IgD-negative memory B cell (primary cell): ENCODE measurements around the gene MYOCD. TPM values are rescaled to one million over a fixed set of nuclear protein-coding genes. Genes with fewer than 3 reads are reported as not detected.
A peak's percentile ranks its signal among the peaks of the same experiment; 100 is the strongest.

Experiments used
- H3K27ac Mint-ChIP-seq, 3 donors: one replicate each; pipeline ENCODE4 v1.8.0; 2020 to 2022; ENCODE audit warnings: mild to moderate bottlenecking in 3 of 3, mixed read lengths in 3 of 3, moderate library complexity in 1 of 3
- H3K27me3 Mint-ChIP-seq: one replicate; pipeline ENCODE4 v1.8.0; 2021; ENCODE audit warnings: mixed read lengths
- H3K36me3 Mint-ChIP-seq: one replicate; pipeline ENCODE4 v1.8.0; 2020; ENCODE audit warnings: mild to moderate bottlenecking, mixed read lengths
- H3K4me1 Mint-ChIP-seq, 3 donors: one replicate each; pipeline ENCODE4 v1.8.0; 2020 to 2022; ENCODE audit warnings: mixed read lengths in 3 of 3, mild to moderate bottlenecking in 1 of 3
- H3K4me3 Mint-ChIP-seq, 4 donors: one replicate each; pipeline ENCODE4 v1.8.0; 2020 to 2022; ENCODE audit warnings: mild to moderate bottlenecking in 4 of 4, mixed read lengths in 4 of 4, moderate library complexity in 3 of 4
- H3K9me3 Mint-ChIP-seq, 3 donors: one replicate each; pipeline ENCODE4 v1.8.0; 2020 to 2021; ENCODE audit warnings: mixed read lengths in 3 of 3, mild to moderate bottlenecking in 1 of 3
- polyA plus RNA-seq: library from polyadenylated mRNA; unstranded; fragments of 300-500 nt; fragmentation: Illumina TruSeq; gene quantifications from one replicate; pipeline ENCODE4 v1.2.3, GENCODE V29; 2021

MYOCD gene
- polyA plus RNA-seq, 1 donor from 2014 or later = not detected

DNA sequence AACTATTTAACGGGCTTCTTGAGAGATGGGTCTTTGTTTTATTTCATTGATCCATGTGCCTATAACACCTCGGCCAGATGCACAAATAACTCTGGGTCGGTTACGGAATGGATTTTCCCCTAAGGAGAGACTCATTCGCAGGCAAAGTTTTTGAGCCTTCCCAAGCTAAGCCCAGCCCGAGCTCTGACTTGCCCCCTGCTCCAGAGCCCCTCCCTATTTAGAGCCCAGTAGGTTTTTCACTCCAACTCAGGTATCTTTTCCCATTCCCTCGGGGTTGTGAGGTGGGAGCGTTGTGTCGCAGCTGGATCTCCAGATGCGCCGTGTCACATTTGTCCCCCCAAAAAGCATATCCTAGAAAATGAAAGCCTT, 812 bp upstream of the MYOCD start:
- no peaks in the 10 kb centered on the region for H3K36me3 Mint-ChIP-seq
- H3K27me3 Mint-ChIP-seq = peaks cover 38% of the 10 kb centered on the region
- no peaks in the 10 kb centered on the region for H3K9me3 Mint-ChIP-seq
- H3K27ac Mint-ChIP-seq = no peak overlapping the region
- H3K4me3 Mint-ChIP-seq = peak overlapping the region in 2 of 4 donors; percentile 15 to 23
- H3K4me1 Mint-ChIP-seq = peaks cover 0 to 8% (median 5%) of the 10 kb centered on the region in 3 donors

DNA sequence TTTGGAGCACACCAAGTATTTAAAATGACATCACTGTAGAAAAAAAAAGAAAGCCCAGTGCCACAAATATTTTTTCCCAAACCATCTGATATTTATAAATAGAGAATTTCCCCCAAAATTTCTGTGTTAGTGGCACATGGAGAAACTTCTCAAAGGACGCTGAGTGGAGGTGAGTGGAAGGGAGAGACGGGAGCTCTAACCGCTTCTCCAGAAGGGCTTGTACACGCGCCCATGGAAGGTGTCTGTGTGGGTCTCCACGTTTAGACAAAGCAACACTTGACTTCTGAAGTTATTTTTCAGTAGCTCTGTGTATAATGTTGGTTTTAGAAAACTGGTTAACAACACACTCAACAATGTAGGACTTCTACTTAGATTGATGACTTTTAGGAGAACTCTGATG, 1.0 kb downstream of the MYOCD start:
- Mint-ChIP-seq H3K36me3 (no peaks in the 10 kb centered on the region), H3K4me3 (no peak overlapping the region), H3K27me3 (peaks cover 29% of the 10 kb centered on the region), H3K9me3 (no peaks in the 10 kb centered on the region), H3K27ac (no peak overlapping the region), H3K4me1 (peaks cover 0 to 8% (median 5%) of the 10 kb centered on the region in 3 donors)

DNA sequence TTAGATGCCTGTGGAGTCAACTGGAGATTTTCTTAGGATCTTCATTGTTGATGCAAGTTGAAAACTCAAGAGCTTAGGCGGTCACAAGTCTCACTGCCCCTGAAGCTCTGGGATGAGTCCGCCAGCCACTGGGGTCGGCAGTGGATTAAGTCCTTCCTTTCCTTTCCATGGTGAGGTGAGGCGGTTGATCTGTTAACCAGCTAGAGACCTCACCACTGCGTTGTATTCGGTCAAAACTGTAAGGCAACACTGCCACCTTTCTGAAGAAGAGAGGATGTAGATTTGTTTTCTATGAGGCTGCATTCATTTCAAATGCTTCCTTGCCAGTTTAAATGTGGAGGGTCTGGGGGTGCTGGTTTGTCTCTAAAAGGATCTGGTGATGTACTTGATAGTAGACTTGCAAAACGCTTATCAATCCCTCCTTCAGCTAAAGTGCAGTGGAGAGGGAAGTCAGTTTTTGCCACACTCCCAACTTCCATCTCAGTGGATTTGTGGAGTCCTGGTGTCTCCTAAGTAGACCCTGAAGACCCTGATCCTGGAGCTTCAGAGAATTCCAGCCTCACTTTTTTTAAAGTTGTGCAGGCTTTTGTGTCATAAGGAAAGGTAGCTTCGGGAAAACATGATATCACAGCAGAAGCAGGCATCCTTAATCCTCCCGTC, 1.7 kb downstream of the MYOCD start:
- H3K27ac Mint-ChIP-seq = no peak overlapping the region
- H3K36me3 Mint-ChIP-seq = no peaks in the 10 kb centered on the region
- H3K27me3 Mint-ChIP-seq = peaks cover 27% of the 10 kb centered on the region
- H3K4me3 Mint-ChIP-seq = no peak overlapping the region
- H3K4me1 Mint-ChIP-seq = peaks cover 0 to 8% (median 5%) of the 10 kb centered on the region in 3 donors
- no peaks in the 10 kb centered on the region for H3K9me3 Mint-ChIP-seq

DNA sequence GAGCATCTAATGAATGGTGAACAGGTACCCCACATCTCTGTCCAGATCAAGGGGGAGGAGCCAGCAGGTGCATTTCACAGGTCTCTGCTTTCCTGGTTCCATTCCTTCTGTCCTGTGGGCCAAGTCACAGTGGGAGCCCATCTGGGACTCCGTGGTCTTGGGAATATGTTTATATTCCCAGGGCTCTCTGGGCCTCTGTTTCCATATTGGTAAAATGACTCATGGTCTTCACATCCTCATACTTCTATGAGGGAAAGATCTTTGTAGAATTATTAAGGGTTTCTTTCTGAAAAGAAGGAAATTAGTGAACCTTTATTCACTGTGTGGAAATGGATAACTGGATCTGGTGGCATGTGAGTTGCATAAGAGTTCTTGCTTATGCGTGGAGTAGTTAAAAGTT, 6.2 kb downstream of the MYOCD start:
- no peaks in the 10 kb centered on the region for H3K36me3 Mint-ChIP-seq
- no peaks in the 10 kb centered on the region for H3K4me1 Mint-ChIP-seq
- peaks cover 0 to 1% (median 0%) of the 10 kb centered on the region in 3 donors for H3K9me3 Mint-ChIP-seq
- peaks cover 3% of the 10 kb centered on the region for H3K27me3 Mint-ChIP-seq
- no peak overlapping the region for H3K27ac Mint-ChIP-seq
- H3K4me3 Mint-ChIP-seq = no peak overlapping the region

DNA sequence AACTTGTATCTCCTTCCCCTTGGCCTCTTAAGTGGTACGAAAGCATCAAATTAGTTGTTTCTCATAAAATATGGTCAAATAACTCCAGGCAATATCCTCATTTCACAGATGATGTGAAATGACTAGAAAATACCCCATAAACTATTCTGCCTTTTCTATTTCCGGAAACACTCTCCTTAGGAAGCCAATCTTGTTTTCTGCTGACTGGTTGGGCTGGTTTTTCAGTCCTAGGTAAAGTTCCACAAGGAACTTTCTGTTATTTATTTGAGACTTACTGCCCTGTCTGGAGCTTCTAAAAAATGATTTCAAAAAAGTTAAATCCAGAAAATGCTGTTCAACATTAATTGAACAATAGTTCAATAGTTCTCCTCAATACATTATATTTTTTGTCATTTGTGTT, 7.3 kb downstream of the MYOCD start:
- Mint-ChIP-seq H3K4me3 (no peak overlapping the region), H3K36me3 (no peaks in the 10 kb centered on the region), H3K27ac (no peak overlapping the region), H3K27me3 (peaks cover 1% of the 10 kb centered on the region), H3K9me3 (peaks cover 0 to 1% (median 0%) of the 10 kb centered on the region in 3 donors), H3K4me1 (no peaks in the 10 kb centered on the region)

DNA sequence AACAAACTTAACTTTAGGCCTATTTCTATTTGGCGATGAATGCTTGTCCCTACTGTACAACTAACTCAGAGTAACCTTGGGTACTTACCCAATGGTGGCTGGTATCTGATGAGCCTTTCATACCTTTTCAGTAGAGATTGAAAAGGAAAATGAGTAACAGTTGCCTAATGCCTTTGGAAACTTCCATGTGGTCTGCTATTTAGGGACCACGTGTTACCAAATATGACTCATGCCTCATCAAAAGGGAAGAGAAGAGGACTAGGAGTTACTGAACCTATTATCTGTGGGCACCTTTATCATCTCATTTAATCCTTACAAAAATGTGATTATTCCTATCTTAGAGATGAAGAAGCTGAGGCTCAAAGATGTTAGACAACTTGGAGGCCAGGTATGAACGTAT, 8.1 kb downstream of the MYOCD start:
- Mint-ChIP-seq H3K4me1 (no peaks in the 10 kb centered on the region), H3K4me3 (no peak overlapping the region), H3K36me3 (no peaks in the 10 kb centered on the region), H3K27ac (no peak overlapping the region), H3K9me3 (peaks cover 0 to 1% (median 0%) of the 10 kb centered on the region in 3 donors), H3K27me3 (peaks cover 1% of the 10 kb centered on the region)

DNA sequence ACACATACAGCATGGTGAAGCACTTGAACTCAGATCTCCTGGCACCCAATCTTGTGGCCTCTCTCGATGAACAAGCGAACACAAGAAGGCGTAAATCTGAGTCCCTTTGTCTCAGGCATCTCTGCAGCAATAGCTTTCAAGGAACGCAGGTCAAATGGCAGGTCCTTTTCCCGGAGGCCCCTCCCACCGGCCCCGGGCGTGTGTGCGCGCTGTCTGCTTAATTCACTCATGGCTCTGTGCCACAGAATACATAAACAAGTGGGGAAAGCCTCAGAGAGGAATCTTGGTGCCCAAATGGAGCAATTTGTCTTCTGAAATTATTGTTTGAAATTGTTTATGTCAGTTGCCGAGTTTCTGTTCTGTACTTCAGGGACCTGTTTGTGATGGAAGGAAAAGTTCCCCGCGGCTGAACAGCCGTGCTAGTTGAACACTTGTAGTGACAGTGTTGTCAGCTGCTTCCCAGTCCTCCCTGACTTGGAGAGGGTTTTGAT, 14.8 kb downstream of the MYOCD start:
- Mint-ChIP-seq H3K27me3 (peaks cover 2% of the 10 kb centered on the region), H3K27ac (no peak overlapping the region), H3K36me3 (no peaks in the 10 kb centered on the region), H3K4me3 (no peak overlapping the region), H3K4me1 (no peaks in the 10 kb centered on the region), H3K9me3 (peaks cover 0 to 2% (median 0%) of the 10 kb centered on the region in 3 donors)

DNA sequence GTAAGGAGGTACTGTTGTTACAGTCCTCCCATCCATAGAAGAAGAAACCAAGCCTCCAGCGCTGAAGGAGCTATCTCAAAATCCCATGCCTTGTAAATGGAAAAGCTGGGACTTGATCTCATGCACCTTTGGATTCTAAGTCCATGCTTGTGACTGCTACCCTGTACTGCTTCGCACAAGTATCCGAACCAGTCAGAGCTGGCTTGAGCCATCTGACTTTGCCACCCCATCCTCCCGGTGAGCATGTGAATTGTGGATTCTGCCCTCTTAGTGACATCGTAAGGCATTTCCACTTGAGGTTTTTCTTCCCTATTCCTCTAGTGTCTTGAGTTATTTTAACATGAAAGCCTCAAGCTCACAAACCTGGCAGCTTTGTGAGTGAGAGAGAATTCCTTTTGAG, 15.3 kb downstream of the MYOCD start:
- Mint-ChIP-seq H3K9me3 (peaks cover 0 to 2% (median 0%) of the 10 kb centered on the region in 3 donors), H3K27ac (no peak overlapping the region), H3K27me3 (peaks cover 2% of the 10 kb centered on the region), H3K4me3 (no peak overlapping the region), H3K4me1 (no peaks in the 10 kb centered on the region), H3K36me3 (no peaks in the 10 kb centered on the region)

DNA sequence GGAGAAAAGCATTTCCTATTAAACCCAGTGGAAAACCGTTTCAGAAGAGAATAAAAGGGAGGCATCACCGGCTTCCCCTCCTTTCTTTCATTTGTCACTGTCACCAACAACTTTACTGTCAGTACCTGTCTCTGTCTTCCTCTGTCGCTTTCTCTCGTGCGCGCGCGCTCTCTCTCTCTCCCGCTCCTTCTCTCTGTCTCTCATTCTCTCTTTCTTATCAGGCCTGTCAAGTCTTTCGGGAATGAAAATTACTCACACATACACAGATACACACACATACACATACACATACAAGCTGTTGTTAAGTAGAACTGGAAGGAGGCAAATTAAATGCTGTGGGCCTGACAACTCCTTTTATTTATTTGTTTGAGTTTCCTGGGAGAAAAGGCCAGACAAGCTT, 17.6 kb downstream of the MYOCD start:
- Mint-ChIP-seq H3K27ac (no peak overlapping the region), H3K27me3 (peaks cover 2% of the 10 kb centered on the region), H3K4me3 (no peak overlapping the region), H3K9me3 (peaks cover 0 to 2% (median 0%) of the 10 kb centered on the region in 3 donors), H3K36me3 (no peaks in the 10 kb centered on the region), H3K4me1 (no peaks in the 10 kb centered on the region)

DNA sequence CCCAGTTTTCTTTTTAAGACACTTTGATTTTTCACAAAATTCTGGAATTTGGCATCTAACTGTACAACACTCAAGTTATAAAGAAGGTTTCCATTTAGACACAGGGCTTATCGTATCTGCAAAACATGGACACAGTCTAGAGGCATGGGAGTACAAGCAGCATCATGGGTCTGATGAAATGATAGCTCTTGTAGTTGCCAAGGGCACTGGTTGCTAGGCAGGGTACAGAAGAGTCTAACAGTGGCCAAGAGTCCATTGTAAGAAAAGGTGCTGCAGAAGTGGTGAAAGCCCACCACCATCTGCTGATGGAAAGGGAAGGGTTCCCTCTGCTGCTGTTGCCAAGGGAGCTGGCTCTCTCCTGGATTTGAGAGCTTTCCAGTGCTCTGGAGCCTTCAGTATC, 20.8 kb downstream of the MYOCD start:
- peaks cover 0 to 1% (median 0%) of the 10 kb centered on the region in 3 donors for H3K9me3 Mint-ChIP-seq
- no peaks in the 10 kb centered on the region for H3K36me3 Mint-ChIP-seq
- H3K4me3 Mint-ChIP-seq = no peak overlapping the region

DNA sequence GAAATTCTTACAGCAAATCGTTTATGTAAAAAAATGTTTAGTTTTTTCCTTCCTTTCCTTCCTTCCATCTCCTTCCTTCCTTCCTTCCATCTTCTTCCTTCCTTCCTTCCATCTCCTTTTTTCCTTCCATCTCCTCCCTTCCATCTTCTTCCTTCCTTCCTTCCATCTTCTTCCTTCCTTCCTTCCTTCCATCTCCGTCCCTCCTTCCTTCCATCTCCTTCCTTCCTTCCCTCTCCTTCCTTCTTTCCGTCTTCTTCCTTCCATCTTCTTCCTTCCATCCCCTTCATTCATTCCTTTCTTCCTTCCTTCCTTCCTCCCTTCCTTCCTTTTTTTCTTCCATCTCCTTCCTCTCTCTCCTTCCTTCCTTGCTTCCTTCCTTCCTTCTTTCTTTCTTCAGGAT, 22.7 kb downstream of the MYOCD start:
- Mint-ChIP-seq H3K27ac (no peak overlapping the region), H3K9me3 (peaks cover 0 to 2% (median 0%) of the 10 kb centered on the region in 3 donors), H3K36me3 (no peaks in the 10 kb centered on the region), H3K4me1 (no peaks in the 10 kb centered on the region), H3K4me3 (no peak overlapping the region), H3K27me3 (peaks cover 2% of the 10 kb centered on the region)

More for the DNA sequence above, 20.8 kb downstream of the MYOCD start:
- H3K4me1 Mint-ChIP-seq = no peaks in the 10 kb centered on the region
- no peak overlapping the region for H3K27ac Mint-ChIP-seq
- H3K27me3 Mint-ChIP-seq = peaks cover 2% of the 10 kb centered on the region

DNA sequence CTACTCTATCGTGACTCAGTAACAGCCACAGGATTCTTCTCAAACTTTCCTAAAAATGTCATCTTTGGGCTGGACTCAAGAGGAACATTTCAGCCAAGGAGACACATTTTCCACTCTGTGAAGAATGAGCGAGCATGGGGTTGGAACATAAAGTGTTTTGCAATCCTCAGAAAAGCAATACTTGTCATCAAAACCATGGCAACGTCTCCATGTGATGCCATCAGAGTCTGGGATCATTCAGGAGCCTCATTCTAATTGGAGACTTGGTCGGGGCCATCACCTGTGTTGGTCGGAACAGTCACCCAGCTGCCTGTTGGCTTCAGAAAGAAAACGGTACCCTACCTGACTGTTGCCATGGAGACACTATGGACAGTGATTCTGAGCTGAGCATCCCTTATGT, 25.5 kb downstream of the MYOCD start:
- no peaks in the 10 kb centered on the region for H3K4me1 Mint-ChIP-seq
- no peaks in the 10 kb centered on the region for H3K36me3 Mint-ChIP-seq
- H3K9me3 Mint-ChIP-seq = peaks cover 0 to 6% (median 0%) of the 10 kb centered on the region in 3 donors
- no peak overlapping the region for H3K4me3 Mint-ChIP-seq
- no peaks in the 10 kb centered on the region for H3K27me3 Mint-ChIP-seq
- H3K27ac Mint-ChIP-seq = no peak overlapping the region

DNA sequence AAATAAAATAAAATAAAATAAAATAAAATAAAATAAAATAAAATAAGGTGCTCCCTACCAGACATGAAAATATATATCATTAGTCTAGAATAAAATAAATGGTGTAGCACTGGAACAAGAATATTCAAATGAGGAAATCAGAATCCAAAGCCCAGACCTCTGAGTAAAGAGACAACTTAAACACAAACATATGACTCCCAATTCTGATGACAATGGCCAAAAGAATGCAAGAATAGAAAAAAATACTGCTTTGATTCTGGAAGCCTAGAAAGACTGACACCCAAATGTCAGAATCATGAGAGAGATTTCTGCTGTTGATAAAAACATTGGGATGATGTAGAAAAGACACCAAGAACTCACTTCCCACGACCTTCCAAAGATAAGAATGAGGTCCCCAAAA, 27.9 kb downstream of the MYOCD start:
- H3K9me3 Mint-ChIP-seq = peaks cover 0 to 6% (median 0%) of the 10 kb centered on the region in 3 donors
- H3K36me3 Mint-ChIP-seq = no peaks in the 10 kb centered on the region
- H3K4me1 Mint-ChIP-seq = no peaks in the 10 kb centered on the region

DNA sequence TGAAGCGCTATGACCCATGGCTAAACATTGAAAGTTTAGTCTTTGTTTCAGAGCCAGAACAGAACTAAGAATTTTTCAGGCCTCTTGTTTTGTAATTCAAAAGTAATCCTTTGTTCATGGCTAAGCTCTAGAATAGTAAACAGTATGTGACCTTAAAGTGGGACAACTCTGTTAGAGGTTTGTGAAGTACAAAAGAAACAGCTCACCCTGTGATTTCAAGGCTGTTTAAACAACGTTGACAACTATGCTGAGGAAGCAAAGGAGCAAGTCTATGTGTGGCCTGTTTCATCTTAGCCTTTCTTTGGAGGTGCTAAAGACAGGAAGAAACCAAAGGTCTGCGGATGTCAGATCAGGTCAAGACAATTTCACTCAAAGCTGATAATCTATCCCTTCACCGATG, 40.4 kb downstream of the MYOCD start:
- no peaks in the 10 kb centered on the region for H3K4me1 Mint-ChIP-seq
- H3K27me3 Mint-ChIP-seq = peaks cover 10% of the 10 kb centered on the region
- H3K36me3 Mint-ChIP-seq = no peaks in the 10 kb centered on the region
- no peak overlapping the region for H3K27ac Mint-ChIP-seq
- H3K9me3 Mint-ChIP-seq = peaks cover 0 to 9% (median 4%) of the 10 kb centered on the region in 3 donors
- no peak overlapping the region for H3K4me3 Mint-ChIP-seq

More for the DNA sequence above, 27.9 kb downstream of the MYOCD start:
- no peak overlapping the region for H3K4me3 Mint-ChIP-seq
- no peaks in the 10 kb centered on the region for H3K27me3 Mint-ChIP-seq
- H3K27ac Mint-ChIP-seq = no peak overlapping the region

DNA sequence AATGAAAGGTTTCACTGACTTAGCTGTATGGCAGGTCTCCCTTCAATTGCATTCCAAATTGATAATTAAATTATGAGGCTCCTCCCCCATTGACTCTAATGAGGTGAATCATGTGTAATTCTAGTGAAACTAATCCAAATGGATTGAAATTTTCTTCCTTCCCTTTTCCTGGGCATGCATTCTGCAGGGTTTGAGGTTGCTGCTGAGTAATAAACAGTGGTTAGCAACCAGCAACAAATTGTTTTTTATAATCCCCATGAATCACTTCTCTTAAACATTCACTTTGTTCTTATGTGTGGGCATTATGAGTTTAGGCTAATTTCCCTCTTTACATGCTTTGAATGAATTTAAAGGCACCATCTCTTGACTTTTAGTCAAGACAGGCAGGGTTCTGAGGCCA, 43.4 kb downstream of the MYOCD start:
- H3K4me3 Mint-ChIP-seq = no peak overlapping the region
- H3K36me3 Mint-ChIP-seq = no peaks in the 10 kb centered on the region
- H3K27me3 Mint-ChIP-seq = peaks cover 8% of the 10 kb centered on the region
- H3K9me3 Mint-ChIP-seq = peaks cover 0 to under 1% (median 0%) of the 10 kb centered on the region in 3 donors
- H3K27ac Mint-ChIP-seq = no peak overlapping the region
- H3K4me1 Mint-ChIP-seq = no peaks in the 10 kb centered on the region

DNA sequence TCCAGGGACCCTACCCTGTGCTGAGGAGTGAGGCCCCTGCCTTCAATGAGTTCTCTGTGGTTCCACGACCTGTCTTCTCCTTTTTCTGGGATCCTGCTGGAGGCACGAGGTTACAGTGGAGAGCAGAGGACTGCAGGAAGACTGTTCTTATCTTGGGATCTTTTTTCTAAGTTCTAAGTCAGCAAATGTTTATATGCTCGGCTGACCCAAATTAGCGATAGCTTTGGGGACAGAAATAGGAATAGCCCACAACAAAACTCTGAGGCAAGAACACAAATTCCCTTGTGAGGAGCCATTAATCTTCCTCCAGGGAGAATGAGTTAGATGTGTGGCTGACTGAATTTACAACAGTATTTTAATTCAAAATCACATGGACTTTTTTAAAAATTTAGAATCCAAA, 46.7 kb downstream of the MYOCD start:
- Mint-ChIP-seq H3K27ac (no peak overlapping the region), H3K9me3 (no peaks in the 10 kb centered on the region), H3K27me3 (peaks cover 8% of the 10 kb centered on the region), H3K4me1 (no peaks in the 10 kb centered on the region), H3K4me3 (peak overlapping the region in 1 of 4 donors; percentile 63), H3K36me3 (peaks cover 2% of the 10 kb centered on the region)
